CD4-positive, alpha-beta T cell (primary cell): ENCODE data around the gene CASZ1. TPM values are rescaled to one million over a fixed set of nuclear protein-coding genes. Genes with fewer than 3 reads are reported as not detected.
A peak's percentile ranks its signal among the peaks of the same experiment; 100 is the strongest.

Experiments
- ATAC-seq: fragments of 200-7000 bp; cut with Tn5 transposase; one replicate; pipeline ENCODE4 v1.10.0; 2022; ENCODE audit warnings: mild to moderate bottlenecking; ENCODE audit not compliant: poor library complexity
- CTCF ChIA-PET: fragments of 350-600 bp; sonication (Branson Sonifier 250); formaldehyde crosslinking; loops from one replicate; lab custom pipeline; 2021; ENCODE audit warnings: antibody characterized with exemption, inconsistent platforms; lab: Charles Lee
- POLR2A ChIA-PET: fragments of 350-600 bp; sonication (Branson Sonifier 250); formaldehyde crosslinking; loops from one replicate; lab custom pipeline; 2021; ENCODE audit warnings: antibody characterized with exemption, inconsistent platforms; lab: Charles Lee
- DNase-seq, 14 experiments: peaks; one replicate each; pipeline ENCODE4 v3.0.0-alpha.2; 2013 to 2020; ENCODE audit warnings: mixed read lengths in 2 of 14
- H3K27ac ChIP-seq, 2 donors: one replicate each; pipeline versions ENCODE4 v1.5.1 to v1.7.0; 2013; ENCODE audit warnings: low read length in 2 of 2, low read depth in 1 of 2, mild to moderate bottlenecking in 1 of 2
- H3K27me3 ChIP-seq, 2 experiments: 1 replicate in 1 of 2; 2 replicates in 1 of 2; pipeline versions ENCODE4 v1.6.1 to v1.7.0; 2013; ENCODE audit warnings: low read length in 2 of 2, control low read depth in 1 of 2, mild to moderate bottlenecking in 1 of 2, moderate library complexity in 1 of 2; ENCODE audit not compliant: insufficient read depth in 2 of 2, control insufficient read depth in 1 of 2
- H3K36me3 ChIP-seq: one replicate; pipeline ENCODE4 v1.6.1; 2013; ENCODE audit warnings: low read length, control low read depth; ENCODE audit not compliant: insufficient read depth
- H3K4me1 ChIP-seq: one replicate; pipeline ENCODE4 v1.6.1; 2013; ENCODE audit warnings: low read length, control low read depth; ENCODE audit not compliant: insufficient read depth
- H3K4me3 ChIP-seq: one replicate; pipeline ENCODE4 v1.5.1; 2013; ENCODE audit warnings: mild to moderate bottlenecking, low read length, moderate library complexity
- H3K9me3 ChIP-seq, 2 experiments: 1 replicate in 1 of 2; 2 replicates in 1 of 2; pipeline versions ENCODE4 v1.6.1 to v1.7.0; 2013; ENCODE audit warnings: low read length in 2 of 2, mild to moderate bottlenecking in 2 of 2, control low read depth in 1 of 2, moderate library complexity in 1 of 2; ENCODE audit not compliant: control insufficient read depth in 1 of 2, insufficient read depth in 1 of 2
- H3K27ac Mint-ChIP-seq: one replicate; pipeline ENCODE4 v1.8.0; 2020; ENCODE audit warnings: mixed read lengths
- H3K27me3 Mint-ChIP-seq: one replicate; pipeline ENCODE4 v1.8.0; 2021; ENCODE audit warnings: mixed read lengths
- H3K36me3 Mint-ChIP-seq: one replicate; pipeline ENCODE4 v1.8.0; 2021; ENCODE audit warnings: low read depth, mixed read lengths
- H3K4me1 Mint-ChIP-seq: one replicate; pipeline ENCODE4 v1.8.0; 2021; ENCODE audit warnings: low read depth, mixed read lengths
- H3K4me3 Mint-ChIP-seq: one replicate; pipeline ENCODE4 v1.8.0; 2020; ENCODE audit warnings: mild to moderate bottlenecking, mixed read lengths
- H3K9me3 Mint-ChIP-seq: one replicate; pipeline ENCODE4 v1.8.0; 2020; ENCODE audit warnings: mixed read lengths
- CTCF ChIP-seq: fragments of 200-600 bp; IDR thresholded peaks from one replicate; pipeline ENCODE4 v1.8.0; 2022; ENCODE audit warnings: antibody characterized with exemption, mild to moderate bottlenecking
- intact Hi-C, 2 experiments: fragments of 100-400 bp; cut with DNase I in 1 of 2; cut with micrococcal nuclease in 1 of 2; formaldehyde crosslinking; loops; one replicate each; pipeline versions ENCODE4 v1.15.1 to v1.9.0; 2023 to 2025; cut with DNase I, micrococcal nuclease
- total RNA-seq, 174 experiments: library from RNA in 2 of 174; stranded (reverse) in 2 of 174; gene quantifications; one replicate each; pipeline ENCODE4 v1.2.3 and lab custom pipeline; 2021 to 2026

Gene CASZ1
- total RNA-seq, 2 experiments from 2014 or later = 21.8 to 22.8 TPM

GRCh38 chr1:10703702-10704101, 92.7 kb downstream of the CASZ1 start:
- DNase-seq = no peak
- H3K27me3 ChIP-seq = no peaks in the 10 kb centered on the region
- no peaks in the 10 kb centered on the region for H3K27me3 Mint-ChIP-seq
- H3K27ac Mint-ChIP-seq = no peak overlapping the region
- no peaks in the 10 kb centered on the region for H3K9me3 Mint-ChIP-seq
- ATAC-seq = no peak
- H3K36me3 ChIP-seq = no peaks in the 10 kb centered on the region
- no peak overlapping the region for H3K4me3 Mint-ChIP-seq
- CTCF ChIA-PET = no interaction called here
- H3K36me3 Mint-ChIP-seq = no peaks in the 10 kb centered on the region
- H3K4me1 Mint-ChIP-seq = no peaks in the 10 kb centered on the region
- no peaks in the 10 kb centered on the region for H3K4me1 ChIP-seq
- no peak overlapping the region for H3K4me3 ChIP-seq
- H3K9me3 ChIP-seq = no peaks in the 10 kb centered on the region
- POLR2A ChIA-PET = no interaction called here
- intact Hi-C loops = no loop called here
- no peak overlapping the region for H3K27ac ChIP-seq
- no peak for TF ChIP-seq CTCF

- no peak for ATAC-seq
- H3K4me3 ChIP-seq = no peak overlapping the region
- DNase-seq = no peak
- Mint-ChIP-seq H3K27me3 (no peaks in the 10 kb centered on the region), H3K4me1 (no peaks in the 10 kb centered on the region), H3K9me3 (no peaks in the 10 kb centered on the region), H3K36me3 (no peaks in the 10 kb centered on the region), H3K27ac (no peak overlapping the region), H3K4me3 (no peak overlapping the region)
- ChIA-PET POLR2A (no interaction called here), CTCF (no interaction called here)
- no peaks in the 10 kb centered on the region for H3K4me1 ChIP-seq
- no peaks in the 10 kb centered on the region for H3K9me3 ChIP-seq
- H3K27me3 ChIP-seq = no peaks in the 10 kb centered on the region
- no peak for TF ChIP-seq CTCF
- no peak overlapping the region for H3K27ac ChIP-seq
- H3K36me3 ChIP-seq = no peaks in the 10 kb centered on the region
- intact Hi-C loops = no loop called here
These were observed 95.3 kb downstream of the CASZ1 start for GRCh38 chr1:10701145-10701544.

- no peaks in the 10 kb centered on the region for H3K27me3 Mint-ChIP-seq
- Histone ChIP-seq H3K4me1 (peaks cover 3% of the 10 kb centered on the region), H3K27me3 (no peaks in the 10 kb centered on the region), H3K36me3 (no peaks in the 10 kb centered on the region), H3K9me3 (no peaks in the 10 kb centered on the region), H3K27ac (no peak overlapping the region), H3K4me3 (no peak overlapping the region)
- POLR2A ChIA-PET = no interaction called here
- ATAC-seq (no peak), DNase-seq (no peak)
- intact Hi-C loops = no loop called here
- peaks cover 4% of the 10 kb centered on the region for H3K4me1 Mint-ChIP-seq
- no peaks in the 10 kb centered on the region for H3K36me3 Mint-ChIP-seq
- no peaks in the 10 kb centered on the region for H3K9me3 Mint-ChIP-seq
- peak overlapping the region; percentile 56 for H3K4me3 Mint-ChIP-seq
- CTCF ChIA-PET = no interaction called here
- TF ChIP-seq CTCF = no peak
- H3K27ac Mint-ChIP-seq = no peak overlapping the region
These were observed 97.0 kb downstream of the CASZ1 start for GRCh38 chr1:10699470-10699835.
